Esophagus squamous epithelium (tissue), 5 donors: ENCODE data around the gene KCNK2. TPM values are rescaled to one million over a fixed set of nuclear protein-coding genes. Genes with fewer than 3 reads are reported as not detected.

Experiments
- DNase-seq: peaks from one replicate; lab custom pipeline; 2025; lab: John Stamatoyannopoulos, UW
- H3K27ac ChIP-seq, 4 donors: fragments of 200-600 bp; sonication (generic); one replicate each; pipeline ENCODE4 v1.5.1; 2016 to 2019; ENCODE audit warnings: mild to moderate bottlenecking in 1 of 4
- H3K27me3 ChIP-seq, 4 donors: fragments of 200-600 bp; sonication (generic); 1 replicate in 3 of 4; 2 replicates in 1 of 4; pipeline versions ENCODE4 v1.5.1 to v1.6.0; 2017 to 2021; ENCODE audit warnings: antibody characterized with exemption in 1 of 4
- H3K36me3 ChIP-seq, 3 donors: fragments of 200-600 bp; sonication (generic); one replicate each; pipeline ENCODE4 v1.5.1; 2016 to 2019
- H3K4me1 ChIP-seq, 3 donors: fragments of 200-600 bp; sonication (generic); one replicate each; pipeline ENCODE4 v1.5.1; 2017 to 2019
- H3K4me3 ChIP-seq, 4 donors: fragments of 200-600 bp; sonication (generic); 1 replicate in 3 of 4; 2 replicates in 1 of 4; pipeline ENCODE4 v1.5.1; 2016 to 2019; ENCODE audit warnings: mild to moderate bottlenecking in 2 of 4, moderate library complexity in 1 of 4
- H3K9me3 ChIP-seq, 3 donors: fragments of 200-600 bp; sonication (generic); one replicate each; pipeline ENCODE4 v1.5.1; 2016 to 2019
- POLR2A ChIP-seq, 4 donors: fragments of 450-650 bp; IDR thresholded peaks; one replicate each; pipeline ENCODE4 v1.6.1; 2017; ENCODE audit warnings: antibody characterized with exemption in 4 of 4, mild to moderate bottlenecking in 4 of 4, moderate library complexity in 3 of 4
- WGBS, 2 donors: methylation state at CpG; one replicate each; pipeline ENCODE4 v1.1.5; 2018; 5-methylcytosine and 5-hydroxymethylcytosine counted together
- intact Hi-C: fragments of 100-400 bp; cut with DNase I; formaldehyde crosslinking; loops from one replicate; pipeline ENCODE4 v1.15.0; 2022
- total RNA-seq, 4 donors: library from RNA; depleted of rRNA; stranded (reverse); fragments of >200 nt; gene quantifications; one replicate each; pipeline ENCODE4 v1.1.0, GENCODE V29; 2016
- TF ChIP-seq, protein P1 (sequence below), 6 experiments: fragments of 450-650 bp in 4 of 6; fragments of 200-600 bp in 2 of 6; sonication (generic) in 2 of 6; IDR thresholded peaks; one replicate each; pipeline ENCODE4 v1.5.1; 2016 to 2019; ENCODE audit warnings: antibody characterized with exemption in 6 of 6, mild to moderate bottlenecking in 4 of 6, moderate library complexity in 4 of 6
- donor health status: DM: yes; HTN: yes; CAD: no.

The KCNK2 gene
- total RNA-seq, 4 donors from 2014 or later, result 0.23 to 0.95 TPM; not detected in 2

DNA sequence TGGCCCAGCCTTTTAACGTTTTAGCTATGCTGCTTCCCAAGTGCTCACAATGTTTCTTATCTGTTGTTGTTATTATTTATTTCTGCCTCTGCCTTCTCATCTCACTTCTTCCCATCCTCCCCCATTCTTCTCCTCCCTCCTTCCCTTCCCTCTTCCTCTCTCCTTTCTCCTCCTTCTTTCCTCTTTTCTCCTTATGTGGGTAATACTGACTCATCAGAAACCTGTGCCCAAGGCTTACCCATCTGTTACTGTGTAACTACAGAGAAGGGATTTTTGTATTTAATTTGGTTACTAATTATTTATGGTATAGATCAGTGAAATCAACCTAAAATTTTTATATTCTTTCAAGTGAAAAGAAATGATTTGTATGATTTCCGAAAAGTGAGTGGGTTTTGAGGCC lies 120.3 kb downstream of the KCNK2 start:
- Histone ChIP-seq H3K9me3 (no peaks in the 10 kb centered on the region), H3K4me3 (no peak overlapping the region), H3K27me3 (no peaks in the 10 kb centered on the region), H3K4me1 (no peaks in the 10 kb centered on the region), H3K27ac (no peak overlapping the region), H3K36me3 (no peaks in the 10 kb centered on the region)
- no peak for TF ChIP-seq POLR2A (IDR thresholded peaks at IDR 0.05)
- TF ChIP-seq, protein P1, sequence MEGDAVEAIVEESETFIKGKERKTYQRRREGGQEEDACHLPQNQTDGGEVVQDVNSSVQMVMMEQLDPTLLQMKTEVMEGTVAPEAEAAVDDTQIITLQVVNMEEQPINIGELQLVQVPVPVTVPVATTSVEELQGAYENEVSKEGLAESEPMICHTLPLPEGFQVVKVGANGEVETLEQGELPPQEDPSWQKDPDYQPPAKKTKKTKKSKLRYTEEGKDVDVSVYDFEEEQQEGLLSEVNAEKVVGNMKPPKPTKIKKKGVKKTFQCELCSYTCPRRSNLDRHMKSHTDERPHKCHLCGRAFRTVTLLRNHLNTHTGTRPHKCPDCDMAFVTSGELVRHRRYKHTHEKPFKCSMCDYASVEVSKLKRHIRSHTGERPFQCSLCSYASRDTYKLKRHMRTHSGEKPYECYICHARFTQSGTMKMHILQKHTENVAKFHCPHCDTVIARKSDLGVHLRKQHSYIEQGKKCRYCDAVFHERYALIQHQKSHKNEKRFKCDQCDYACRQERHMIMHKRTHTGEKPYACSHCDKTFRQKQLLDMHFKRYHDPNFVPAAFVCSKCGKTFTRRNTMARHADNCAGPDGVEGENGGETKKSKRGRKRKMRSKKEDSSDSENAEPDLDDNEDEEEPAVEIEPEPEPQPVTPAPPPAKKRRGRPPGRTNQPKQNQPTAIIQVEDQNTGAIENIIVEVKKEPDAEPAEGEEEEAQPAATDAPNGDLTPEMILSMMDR (IDR thresholded peaks at IDR 0.05), result no peak
- WGBS, 2 donors, result 82 to 85% methylated on average over 2 of the region's 2 CpGs
- intact Hi-C loops, result no loop called here
- no peak for DNase-seq

DNA sequence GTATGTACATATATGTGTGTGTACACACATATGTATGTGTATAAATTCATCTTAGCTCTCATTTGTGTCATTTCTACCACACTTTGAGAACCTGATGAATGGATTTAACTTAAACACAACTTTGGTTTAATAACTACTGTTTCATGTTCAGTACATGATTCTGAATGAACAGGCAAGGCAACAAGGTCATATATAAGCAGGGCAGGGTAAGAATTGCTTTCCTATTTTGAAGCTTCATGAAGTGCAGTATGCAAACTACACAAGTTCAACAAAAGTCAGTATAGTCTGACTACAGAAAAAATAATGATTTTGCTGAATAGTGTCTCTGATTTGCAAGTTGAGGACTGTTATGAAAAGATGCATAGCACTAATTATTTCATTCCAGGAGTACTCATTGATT lies 127.6 kb downstream of the KCNK2 start:
- Histone ChIP-seq H3K27me3 (no peaks in the 10 kb centered on the region), H3K9me3 (no peaks in the 10 kb centered on the region), H3K4me1 (no peaks in the 10 kb centered on the region), H3K27ac (no peak overlapping the region), H3K36me3 (no peaks in the 10 kb centered on the region), H3K4me3 (no peak overlapping the region)
- no peak for DNase-seq
- TF ChIP-seq, protein P1 (IDR thresholded peaks at IDR 0.05), result no peak
- no peak for TF ChIP-seq POLR2A (IDR thresholded peaks at IDR 0.05)
- intact Hi-C loops, result no loop called here

DNA sequence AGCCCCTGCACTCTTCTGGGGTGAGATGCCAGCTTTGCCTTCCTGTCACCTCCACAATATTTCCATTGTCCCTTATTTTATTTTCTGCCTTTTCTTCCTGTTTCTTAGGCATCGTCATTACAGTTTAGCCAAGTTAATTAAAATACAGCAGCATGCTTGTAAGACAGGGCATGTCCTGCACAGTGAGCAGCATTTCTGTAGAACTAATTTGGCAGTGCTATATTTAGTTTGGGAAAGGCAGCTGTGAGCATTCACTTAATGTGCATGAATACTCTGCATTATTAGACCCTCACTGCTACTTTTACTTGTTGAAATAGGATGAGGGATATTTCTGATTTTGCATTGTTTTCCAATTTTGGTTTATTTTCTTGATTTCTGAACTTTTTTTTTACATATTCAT lies 133.3 kb downstream of the KCNK2 start:
- TF ChIP-seq, protein P1 (IDR thresholded peaks at IDR 0.05), result no peak
- TF ChIP-seq POLR2A (IDR thresholded peaks at IDR 0.05), result no peak
- intact Hi-C loops, result no loop called here
- no peaks in the 10 kb centered on the region for H3K36me3 ChIP-seq
- WGBS, 2 donors, result 46 to 53% methylated on average over 1 of the region's 1 CpG
- no peaks in the 10 kb centered on the region for H3K27me3 ChIP-seq
- H3K4me3 ChIP-seq, result no peak overlapping the region
- no peak for DNase-seq
- no peaks in the 10 kb centered on the region for H3K4me1 ChIP-seq
- H3K27ac ChIP-seq, result no peak overlapping the region
- no peaks in the 10 kb centered on the region for H3K9me3 ChIP-seq

DNA sequence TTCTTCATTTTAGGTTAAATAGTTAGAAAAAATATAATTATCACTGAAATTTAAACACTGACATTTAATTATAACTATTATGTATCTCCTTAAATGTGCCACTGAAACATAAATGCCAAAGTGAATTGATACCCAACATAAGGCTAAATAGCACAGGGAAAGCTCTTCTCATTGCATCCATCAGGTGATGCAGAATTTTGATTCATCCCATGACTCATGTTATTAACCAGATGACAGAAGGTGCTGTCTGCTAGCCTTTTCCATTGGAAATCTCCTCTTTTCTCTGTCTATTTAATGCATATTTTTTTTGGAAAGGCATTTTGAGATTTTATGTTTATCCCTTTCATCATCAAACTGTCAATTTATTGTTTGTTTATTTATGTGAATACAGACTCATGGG lies 136.8 kb downstream of the KCNK2 start:
- intact Hi-C loops, result no loop called here
- TF ChIP-seq, protein P1 (IDR thresholded peaks at IDR 0.05), result no peak
- TF ChIP-seq POLR2A (IDR thresholded peaks at IDR 0.05), result no peak
- Histone ChIP-seq H3K36me3 (no peaks in the 10 kb centered on the region), H3K27ac (no peak overlapping the region), H3K9me3 (no peaks in the 10 kb centered on the region), H3K27me3 (no peaks in the 10 kb centered on the region), H3K4me1 (no peaks in the 10 kb centered on the region), H3K4me3 (no peak overlapping the region)
- DNase-seq, result no peak

DNA sequence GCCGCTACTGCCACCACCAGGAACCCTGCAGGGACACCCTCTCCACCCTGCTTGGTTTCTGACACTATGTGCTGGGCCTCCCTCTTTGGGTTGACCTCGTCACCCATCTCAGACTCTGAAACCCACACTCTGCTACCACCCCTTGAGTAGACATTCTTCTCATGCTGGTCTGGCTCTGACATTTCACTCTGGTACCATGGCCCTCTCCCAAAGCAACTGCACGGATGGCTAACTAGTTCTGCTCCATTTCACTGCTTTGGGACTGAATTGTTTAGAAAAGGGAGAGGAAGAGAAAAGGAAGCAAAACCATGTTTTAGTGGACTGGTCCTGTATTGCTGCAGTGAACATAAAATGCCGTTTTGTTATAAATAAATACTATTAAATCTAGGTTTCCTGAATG lies 137.8 kb downstream of the KCNK2 start:
- DNase-seq, result no peak
- intact Hi-C loops, result no loop called here

More for the DNA sequence above, 137.8 kb downstream of the KCNK2 start:
- H3K27me3 ChIP-seq, result no peaks in the 10 kb centered on the region
- H3K4me1 ChIP-seq, result no peaks in the 10 kb centered on the region
- TF ChIP-seq POLR2A (IDR thresholded peaks at IDR 0.05), result no peak
- TF ChIP-seq, protein P1 (IDR thresholded peaks at IDR 0.05), result no peak
- no peak overlapping the region for H3K4me3 ChIP-seq
- 68 to 85% methylated on average over 4 of the region's 4 CpGs for WGBS, 2 donors
- H3K36me3 ChIP-seq, result no peaks in the 10 kb centered on the region
- H3K27ac ChIP-seq, result no peak overlapping the region
- H3K9me3 ChIP-seq, result no peaks in the 10 kb centered on the region
